Suprapubic skin (tissue), 4 donors: ENCODE measurements around the gene PAX5. TPM values are rescaled to one million over a fixed set of nuclear protein-coding genes. Genes with fewer than 3 reads are reported as not detected.

Experiments used
- DNase-seq, 2 donors: peaks; one replicate each; pipeline ENCODE4 v3.0.0-alpha.2; 2019; ENCODE audit warnings: low spot score in 2 of 2
- H3K27ac ChIP-seq: fragments of 200-600 bp; sonication (generic); one replicate; pipeline ENCODE4 v1.5.1; 2019
- H3K27me3 ChIP-seq: fragments of 200-600 bp; sonication (generic); one replicate; pipeline ENCODE4 v1.5.1; 2019
- H3K36me3 ChIP-seq: fragments of 200-600 bp; sonication (generic); one replicate; pipeline ENCODE4 v1.5.1; 2019
- H3K4me1 ChIP-seq: fragments of 200-600 bp; sonication (generic); one replicate; pipeline ENCODE4 v1.5.1; 2019
- H3K4me3 ChIP-seq: fragments of 200-600 bp; sonication (generic); one replicate; pipeline ENCODE4 v1.5.1; 2019; ENCODE audit warnings: mild to moderate bottlenecking
- H3K9me3 ChIP-seq: fragments of 200-600 bp; sonication (generic); one replicate; pipeline ENCODE4 v1.5.1; 2019
- EP300 ChIP-seq: sonication (generic); formaldehyde crosslinking; IDR thresholded peaks from one replicate; pipeline ENCODE4 v1.6.1; 2017; ENCODE audit warnings: antibody characterized with exemption
- POLR2A ChIP-seq, 2 donors: fragments of 450-650 bp; IDR thresholded peaks; one replicate each; pipeline ENCODE4 v1.6.1; 2017; ENCODE audit warnings: antibody characterized with exemption in 2 of 2, mild to moderate bottlenecking in 2 of 2, moderate library complexity in 2 of 2
- POLR2AphosphoS5 ChIP-seq, 3 donors: sonication (generic); formaldehyde crosslinking; IDR thresholded peaks; one replicate each; pipeline ENCODE4 v1.6.1; 2017; ENCODE audit warnings: antibody characterized with exemption in 3 of 3
- WGBS: methylation state at CpG from one replicate; pipeline ENCODE4 v1.1.5; 2018; 5-methylcytosine and 5-hydroxymethylcytosine counted together
- total RNA-seq, 4 donors: library from RNA; depleted of rRNA; stranded (reverse); fragments of >200 nt; gene quantifications; one replicate each; pipeline ENCODE4 v1.1.0, GENCODE V29; 2016
- TF ChIP-seq, protein P1 (sequence below), 2 donors: fragments of 200-600 bp in 1 of 2; fragments of 450-650 bp in 1 of 2; sonication (generic) in 1 of 2; IDR thresholded peaks; one replicate each; pipeline ENCODE4 v1.5.1; 2016 to 2019; ENCODE audit warnings: antibody characterized with exemption in 2 of 2, mild to moderate bottlenecking in 1 of 2, moderate library complexity in 1 of 2

Gene PAX5
- total RNA-seq, 4 donors from 2014 or later = 0.04 TPM; not detected in 3

DNA sequence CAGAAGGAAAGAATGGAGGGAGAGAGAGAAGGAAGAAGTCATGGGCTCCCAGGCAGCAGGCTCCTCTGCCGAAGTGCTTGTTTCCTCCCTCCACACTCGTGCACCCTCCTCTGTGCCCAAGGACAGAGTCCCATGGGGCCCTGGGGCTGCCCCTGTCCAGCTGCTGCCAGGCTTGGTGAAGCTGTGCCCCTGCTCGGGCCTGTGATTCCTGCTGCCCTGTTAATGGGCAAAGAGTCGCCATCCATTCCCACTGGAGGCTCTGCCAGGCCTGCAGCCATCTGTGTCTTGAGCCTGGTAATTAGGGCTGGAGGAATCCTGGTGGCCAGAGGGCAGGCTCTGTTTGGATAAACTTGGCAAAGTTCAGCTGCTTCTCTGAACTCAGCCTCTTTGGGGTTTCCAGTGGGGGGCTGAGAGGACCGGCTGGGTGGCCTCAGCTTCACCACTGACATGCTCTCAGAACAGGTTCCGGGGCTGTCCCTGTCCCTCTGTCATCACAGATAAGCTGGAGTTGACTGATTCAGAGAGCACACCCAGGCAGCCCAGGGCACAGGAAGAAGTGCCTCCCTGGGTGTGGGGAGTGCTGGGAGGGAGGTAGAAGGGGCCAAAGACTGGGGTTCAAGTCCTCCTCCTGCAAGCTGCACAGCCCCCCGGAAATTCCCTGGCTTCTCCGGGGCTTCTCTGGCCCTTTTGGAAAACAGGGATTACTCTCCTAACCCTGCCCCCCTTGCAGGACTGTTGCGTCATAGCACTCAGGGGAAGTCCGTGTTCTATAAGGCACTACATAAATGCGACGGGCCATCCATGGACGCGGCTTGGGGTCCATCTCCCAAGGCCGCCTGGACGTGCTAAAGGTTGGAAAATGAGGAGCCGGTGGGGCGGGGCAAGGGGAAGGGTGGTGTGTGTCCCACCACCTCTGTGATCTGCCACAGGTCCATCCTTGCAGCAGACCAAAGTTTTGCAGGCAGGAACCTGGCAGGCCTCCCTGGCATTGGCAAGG, 154.8 kb downstream of the PAX5 start:
- Histone ChIP-seq H3K27me3 (peaks cover 17% of the 10 kb centered on the region), H3K9me3 (no peaks in the 10 kb centered on the region), H3K4me3 (no peak overlapping the region), H3K27ac (no peak overlapping the region), H3K4me1 (no peaks in the 10 kb centered on the region), H3K36me3 (no peaks in the 10 kb centered on the region)
- 82% methylated on average over 15 of the region's 18 CpGs for WGBS
- TF ChIP-seq, protein P1, sequence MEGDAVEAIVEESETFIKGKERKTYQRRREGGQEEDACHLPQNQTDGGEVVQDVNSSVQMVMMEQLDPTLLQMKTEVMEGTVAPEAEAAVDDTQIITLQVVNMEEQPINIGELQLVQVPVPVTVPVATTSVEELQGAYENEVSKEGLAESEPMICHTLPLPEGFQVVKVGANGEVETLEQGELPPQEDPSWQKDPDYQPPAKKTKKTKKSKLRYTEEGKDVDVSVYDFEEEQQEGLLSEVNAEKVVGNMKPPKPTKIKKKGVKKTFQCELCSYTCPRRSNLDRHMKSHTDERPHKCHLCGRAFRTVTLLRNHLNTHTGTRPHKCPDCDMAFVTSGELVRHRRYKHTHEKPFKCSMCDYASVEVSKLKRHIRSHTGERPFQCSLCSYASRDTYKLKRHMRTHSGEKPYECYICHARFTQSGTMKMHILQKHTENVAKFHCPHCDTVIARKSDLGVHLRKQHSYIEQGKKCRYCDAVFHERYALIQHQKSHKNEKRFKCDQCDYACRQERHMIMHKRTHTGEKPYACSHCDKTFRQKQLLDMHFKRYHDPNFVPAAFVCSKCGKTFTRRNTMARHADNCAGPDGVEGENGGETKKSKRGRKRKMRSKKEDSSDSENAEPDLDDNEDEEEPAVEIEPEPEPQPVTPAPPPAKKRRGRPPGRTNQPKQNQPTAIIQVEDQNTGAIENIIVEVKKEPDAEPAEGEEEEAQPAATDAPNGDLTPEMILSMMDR (IDR thresholded peaks at IDR 0.05) = no peak
- TF ChIP-seq EP300 = no peak
- TF ChIP-seq POLR2AphosphoS5 (IDR thresholded peaks at IDR 0.05) = no peak
- no peak for TF ChIP-seq POLR2A (IDR thresholded peaks at IDR 0.05)
- DNase-seq = no peak

DNA sequence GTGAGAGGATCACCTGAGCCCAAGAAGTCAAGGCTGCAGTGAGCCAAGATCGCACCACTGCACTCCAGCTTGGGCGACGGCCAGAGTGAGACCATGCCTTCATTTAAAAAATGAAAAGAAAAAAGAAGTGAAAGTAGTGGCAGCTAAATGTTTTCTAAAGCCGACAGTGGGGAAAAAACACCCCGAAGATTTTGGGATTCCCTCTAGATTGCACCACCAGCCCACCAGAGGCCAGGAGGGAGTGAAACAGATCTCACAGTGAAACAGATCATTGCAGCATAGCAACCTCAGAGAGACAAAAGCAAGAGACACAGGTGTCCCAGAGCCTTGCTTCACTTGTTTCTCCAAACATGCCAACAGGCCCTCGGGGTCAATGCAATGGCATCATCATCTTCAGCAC, 156.8 kb downstream of the PAX5 start:
- H3K4me1 ChIP-seq = no peaks in the 10 kb centered on the region
- DNase-seq = no peak
- no peak overlapping the region for H3K4me3 ChIP-seq
- H3K9me3 ChIP-seq = no peaks in the 10 kb centered on the region
- 74% methylated on average over 6 of the region's 6 CpGs for WGBS
- H3K36me3 ChIP-seq = no peaks in the 10 kb centered on the region
- TF ChIP-seq POLR2A (IDR thresholded peaks at IDR 0.05) (no peak), EP300 (no peak), POLR2AphosphoS5 (IDR thresholded peaks at IDR 0.05) (no peak)
- TF ChIP-seq, protein P1 (IDR thresholded peaks at IDR 0.05) = no peak
- no peak overlapping the region for H3K27ac ChIP-seq
- peaks cover 9% of the 10 kb centered on the region for H3K27me3 ChIP-seq

DNA sequence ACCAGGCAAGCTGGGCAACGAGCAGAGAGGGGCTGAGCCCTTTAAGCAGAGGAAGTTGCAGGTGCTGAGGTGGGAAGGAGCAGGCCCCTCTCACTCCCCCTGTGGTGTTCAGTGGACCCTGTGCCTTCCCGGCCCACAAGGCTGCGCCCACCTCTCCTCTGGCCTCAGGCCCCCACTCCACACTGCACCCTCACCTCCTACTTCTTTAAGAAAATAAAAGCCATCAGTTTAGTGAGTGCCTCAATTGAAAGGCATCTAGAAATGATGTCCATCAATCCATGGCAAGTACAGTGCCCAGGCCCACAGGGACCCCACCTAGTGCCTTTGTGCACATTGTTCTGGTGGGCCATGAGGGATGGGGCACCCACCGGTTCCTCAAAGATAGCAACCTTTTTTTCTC, 158.0 kb downstream of the PAX5 start:
- Histone ChIP-seq H3K4me3 (no peak overlapping the region), H3K27ac (no peak overlapping the region), H3K36me3 (no peaks in the 10 kb centered on the region), H3K27me3 (peaks cover 9% of the 10 kb centered on the region), H3K9me3 (no peaks in the 10 kb centered on the region), H3K4me1 (no peaks in the 10 kb centered on the region)
- no peak for DNase-seq
- no peak for TF ChIP-seq EP300
- TF ChIP-seq, protein P1 (IDR thresholded peaks at IDR 0.05) = no peak
- no peak for TF ChIP-seq POLR2AphosphoS5 (IDR thresholded peaks at IDR 0.05)
- no peak for TF ChIP-seq POLR2A (IDR thresholded peaks at IDR 0.05)
- 74% methylated on average over 2 of the region's 4 CpGs for WGBS

DNA sequence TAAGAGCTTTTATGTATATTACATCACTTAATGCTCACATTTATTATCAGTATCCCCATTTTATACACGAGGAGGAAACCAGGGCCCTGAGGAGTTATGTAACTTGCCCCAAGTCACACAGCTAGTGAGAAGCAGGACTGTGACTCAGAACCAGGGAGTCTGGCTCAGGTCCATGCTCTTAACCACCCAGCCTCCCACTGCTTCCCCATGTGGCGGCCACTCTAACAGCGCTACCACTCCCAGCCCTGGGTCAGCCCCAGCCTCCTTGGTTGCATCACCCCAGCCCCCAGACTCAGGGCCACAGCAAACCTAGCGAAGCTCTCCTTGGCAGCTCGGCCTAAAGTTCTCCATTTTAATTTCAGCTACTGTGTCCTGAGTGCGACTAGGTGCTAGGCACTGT, 159.1 kb downstream of the PAX5 start:
- H3K4me3 ChIP-seq = no peak overlapping the region
- H3K27ac ChIP-seq = no peak overlapping the region
- H3K9me3 ChIP-seq = no peaks in the 10 kb centered on the region
- no peaks in the 10 kb centered on the region for H3K4me1 ChIP-seq
- H3K36me3 ChIP-seq = no peaks in the 10 kb centered on the region
- WGBS = 76% methylated on average over 6 of the region's 6 CpGs
- H3K27me3 ChIP-seq = peaks cover 9% of the 10 kb centered on the region
- TF ChIP-seq POLR2AphosphoS5 (IDR thresholded peaks at IDR 0.05) = no peak
- TF ChIP-seq POLR2A (IDR thresholded peaks at IDR 0.05) = no peak
- TF ChIP-seq, protein P1 (IDR thresholded peaks at IDR 0.05) = no peak
- no peak for TF ChIP-seq EP300
- DNase-seq = no peak

DNA sequence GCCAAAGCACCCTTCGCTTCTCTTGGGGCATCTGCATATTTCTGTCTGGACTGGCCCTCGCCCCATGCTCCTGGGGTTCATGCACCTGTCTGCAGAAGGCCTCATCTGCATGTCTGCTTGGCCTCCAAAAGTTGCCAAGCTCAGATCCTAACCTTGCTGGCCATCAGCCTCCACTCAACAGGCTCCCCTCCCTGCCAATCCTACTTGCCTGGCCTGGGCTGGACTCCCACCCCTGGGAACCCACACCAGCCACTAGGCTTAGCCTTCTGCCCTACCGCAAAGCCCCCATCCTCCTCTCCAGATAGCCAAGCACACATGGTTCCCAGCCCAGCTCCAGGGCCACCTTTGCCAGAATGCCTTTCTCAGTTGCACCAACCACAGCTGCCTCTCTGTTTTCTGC, 159.8 kb downstream of the PAX5 start:
- TF ChIP-seq, protein P1 (IDR thresholded peaks at IDR 0.05) = no peak
- TF ChIP-seq POLR2AphosphoS5 (IDR thresholded peaks at IDR 0.05) = no peak
- no peak for TF ChIP-seq POLR2A (IDR thresholded peaks at IDR 0.05)
- no peak for TF ChIP-seq EP300
- Histone ChIP-seq H3K27me3 (peaks cover 11% of the 10 kb centered on the region), H3K4me1 (no peaks in the 10 kb centered on the region), H3K36me3 (no peaks in the 10 kb centered on the region), H3K27ac (no peak overlapping the region), H3K4me3 (no peak overlapping the region), H3K9me3 (no peaks in the 10 kb centered on the region)
- no peak for DNase-seq
- WGBS = 89% methylated on average over 2 of the region's 3 CpGs
